ENCODE measurements around the gene SEZ6L.

SEZ6L gene

GRCh38 chr22:26205494-26205893 lies 36.2 kb downstream of the SEZ6L start:
- H3K4me3 ChIP-seq (ENCODE audit: low read length, poor library complexity, severe bottlenecking): no peak overlapping the region
- H3K27me3 ChIP-seq (ENCODE audit: insufficient read depth, low read length, poor library complexity, severe bottlenecking): no peaks in the 10 kb centered on the region
- no peaks in the 10 kb centered on the region for H3K4me1 ChIP-seq (ENCODE audit: insufficient read depth, low read length, poor library complexity, severe bottlenecking)
- no peak overlapping the region for H3K4me2 ChIP-seq (ENCODE audit: low read depth, low read length, poor library complexity, severe bottlenecking)
- H3K9me3 ChIP-seq (ENCODE audit: insufficient read depth, low read depth, low read length): no peaks in the 10 kb centered on the region
- H3F3A ChIP-seq (ENCODE audit: low read depth): no peaks in the 10 kb centered on the region
- TF ChIP-seq EZH2phosphoT487 (IDR thresholded peaks at IDR 0.05; ENCODE audit: borderline replicate concordance): no peak
- no peak for TF ChIP-seq CTCF (conservative IDR thresholded peaks at IDR 0.05; ENCODE audit: low read length)
- no peaks in the 10 kb centered on the region for H3K79me2 ChIP-seq (ENCODE audit: insufficient read depth, low read length)
- H3K9me2 ChIP-seq (replicated peaks; ENCODE audit: low read depth, low read length): no peaks in the 10 kb centered on the region
- H2AFZ ChIP-seq (ENCODE audit: low read length): no peak overlapping the region
- no peak overlapping the region for H3K9ac ChIP-seq (ENCODE audit: low read depth, low read length, poor library complexity, severe bottlenecking)
- no peaks in the 10 kb centered on the region for H4K20me1 ChIP-seq (ENCODE audit: insufficient read depth, low read length, poor library complexity, severe bottlenecking)
- no peaks in the 10 kb centered on the region for H3K36me3 ChIP-seq (ENCODE audit: insufficient read depth, low read length)

GRCh38 chr22:26210334-26210733 lies 41.1 kb downstream of the SEZ6L start:
- no peaks in the 10 kb centered on the region for H3K36me3 ChIP-seq (ENCODE audit: insufficient read depth, low read length)
- no peaks in the 10 kb centered on the region for H3K4me1 ChIP-seq (ENCODE audit: insufficient read depth, low read length, poor library complexity, severe bottlenecking)
- H3K4me3 ChIP-seq (ENCODE audit: low read length, poor library complexity, severe bottlenecking): no peak overlapping the region
- H4K20me1 ChIP-seq (ENCODE audit: insufficient read depth, low read length, poor library complexity, severe bottlenecking): no peaks in the 10 kb centered on the region
- no peaks in the 10 kb centered on the region for H3K9me2 ChIP-seq (replicated peaks; ENCODE audit: low read depth, low read length)
- H3K9ac ChIP-seq (ENCODE audit: low read depth, low read length, poor library complexity, severe bottlenecking): no peak overlapping the region
- H3K4me2 ChIP-seq (ENCODE audit: low read depth, low read length, poor library complexity, severe bottlenecking): no peak overlapping the region
- H3K79me2 ChIP-seq (ENCODE audit: insufficient read depth, low read length): no peaks in the 10 kb centered on the region
- no peaks in the 10 kb centered on the region for H3F3A ChIP-seq (ENCODE audit: low read depth)
- TF ChIP-seq CTCF (conservative IDR thresholded peaks at IDR 0.05; ENCODE audit: low read length): no peak
- TF ChIP-seq EZH2phosphoT487 (IDR thresholded peaks at IDR 0.05; ENCODE audit: borderline replicate concordance): no peak
- H3K27me3 ChIP-seq (ENCODE audit: insufficient read depth, low read length, poor library complexity, severe bottlenecking): no peaks in the 10 kb centered on the region
- H2AFZ ChIP-seq (ENCODE audit: low read length): no peak overlapping the region
- no peaks in the 10 kb centered on the region for H3K9me3 ChIP-seq (ENCODE audit: insufficient read depth, low read depth, low read length)

- Histone ChIP-seq H3K4me3 (ENCODE audit: low read length, poor library complexity, severe bottlenecking) (no peak overlapping the region), H3K9me2 (replicated peaks; ENCODE audit: low read depth, low read length) (no peaks in the 10 kb centered on the region)
- TF ChIP-seq EZH2phosphoT487 (IDR thresholded peaks at IDR 0.05; ENCODE audit: borderline replicate concordance): no peak
- no peak for TF ChIP-seq CTCF (conservative IDR thresholded peaks at IDR 0.05; ENCODE audit: low read length)
These were observed 44.6 kb downstream of the SEZ6L start for GRCh38 chr22:26213826-26214225.

More at GRCh38 chr22:26213826-26214225, 44.6 kb downstream of the SEZ6L start:
- Histone ChIP-seq H3K79me2 (ENCODE audit: insufficient read depth, low read length) (no peaks in the 10 kb centered on the region), H3K4me1 (ENCODE audit: insufficient read depth, low read length, poor library complexity, severe bottlenecking) (no peaks in the 10 kb centered on the region), H3K9me3 (ENCODE audit: insufficient read depth, low read depth, low read length) (no peaks in the 10 kb centered on the region), H3F3A (ENCODE audit: low read depth) (no peaks in the 10 kb centered on the region), H3K36me3 (ENCODE audit: insufficient read depth, low read length) (no peaks in the 10 kb centered on the region), H2AFZ (ENCODE audit: low read length) (no peak overlapping the region), H3K27me3 (ENCODE audit: insufficient read depth, low read length, poor library complexity, severe bottlenecking) (no peaks in the 10 kb centered on the region), H3K4me2 (ENCODE audit: low read depth, low read length, poor library complexity, severe bottlenecking) (no peak overlapping the region), H3K9ac (ENCODE audit: low read depth, low read length, poor library complexity, severe bottlenecking) (no peak overlapping the region), H4K20me1 (ENCODE audit: insufficient read depth, low read length, poor library complexity, severe bottlenecking) (no peaks in the 10 kb centered on the region)

All from Loucy (cell line).